ENCODE data around the gene MPP4. TPM values are rescaled to one million over a fixed set of nuclear protein-coding genes. Genes with fewer than 3 reads are reported as not detected.

Gene MPP4
- total RNA-seq, 1 experiment from 2014 or later = 0.16 TPM

DNA sequence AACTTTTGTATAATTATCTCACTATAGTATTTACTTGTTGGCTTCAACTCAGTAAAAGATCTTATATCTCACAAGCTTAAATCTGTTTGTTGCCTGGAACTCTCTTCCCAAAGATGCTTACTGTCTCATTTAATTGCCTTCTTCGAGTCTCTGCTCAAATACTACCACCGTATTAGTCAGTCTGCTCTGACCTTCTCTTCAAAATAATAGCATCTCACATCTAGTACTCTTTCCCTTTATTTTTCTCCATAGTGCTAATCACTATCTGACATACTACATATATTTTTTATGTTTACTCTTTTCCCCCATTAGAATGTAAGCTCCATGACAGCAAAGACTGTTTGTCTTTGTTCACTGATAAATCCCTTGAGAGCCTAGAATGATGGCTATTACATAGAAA, 10.6 kb upstream of the MPP4 start:
- peaks cover 46% of the 10 kb centered on the region for H3K36me3 Mint-ChIP-seq (ENCODE audit: insufficient read depth, unreplicated experiment)
- no peak overlapping the region for H3K27ac Mint-ChIP-seq (ENCODE audit: unreplicated experiment)
- intact Hi-C loops (cut with micrococcal nuclease; ENCODE audit: unreplicated experiment) = no loop called here
- H3K4me1 ChIP-seq = no peaks in the 10 kb centered on the region
- no peak overlapping the region for H3K4me3 ChIP-seq (ENCODE audit: low read depth, low read length)
- no peaks in the 10 kb centered on the region for H3K27me3 ChIP-seq (replicated peaks; ENCODE audit: control insufficient read depth, insufficient read depth, low read length)
- TF ChIP-seq, protein P1, sequence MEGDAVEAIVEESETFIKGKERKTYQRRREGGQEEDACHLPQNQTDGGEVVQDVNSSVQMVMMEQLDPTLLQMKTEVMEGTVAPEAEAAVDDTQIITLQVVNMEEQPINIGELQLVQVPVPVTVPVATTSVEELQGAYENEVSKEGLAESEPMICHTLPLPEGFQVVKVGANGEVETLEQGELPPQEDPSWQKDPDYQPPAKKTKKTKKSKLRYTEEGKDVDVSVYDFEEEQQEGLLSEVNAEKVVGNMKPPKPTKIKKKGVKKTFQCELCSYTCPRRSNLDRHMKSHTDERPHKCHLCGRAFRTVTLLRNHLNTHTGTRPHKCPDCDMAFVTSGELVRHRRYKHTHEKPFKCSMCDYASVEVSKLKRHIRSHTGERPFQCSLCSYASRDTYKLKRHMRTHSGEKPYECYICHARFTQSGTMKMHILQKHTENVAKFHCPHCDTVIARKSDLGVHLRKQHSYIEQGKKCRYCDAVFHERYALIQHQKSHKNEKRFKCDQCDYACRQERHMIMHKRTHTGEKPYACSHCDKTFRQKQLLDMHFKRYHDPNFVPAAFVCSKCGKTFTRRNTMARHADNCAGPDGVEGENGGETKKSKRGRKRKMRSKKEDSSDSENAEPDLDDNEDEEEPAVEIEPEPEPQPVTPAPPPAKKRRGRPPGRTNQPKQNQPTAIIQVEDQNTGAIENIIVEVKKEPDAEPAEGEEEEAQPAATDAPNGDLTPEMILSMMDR (IDR thresholded peaks at IDR 0.05; ENCODE audit: insufficient read depth in 1 of 2, low read depth in 1 of 2, low read length in 1 of 2, severe bottlenecking in 1 of 2, unreplicated experiment in 1 of 2) = no peak
- no TSS peak for BruUV-seq (replicated peaks)
- peaks cover 2% of the 10 kb centered on the region; the same call in 1 of the 2 replicates for H3K36me3 ChIP-seq (ENCODE audit: control insufficient read depth, insufficient read depth, low read length)
- H3K9me3 Mint-ChIP-seq (ENCODE audit: unreplicated experiment) = no peaks in the 10 kb centered on the region
- no peak overlapping the region for H3K4me3 Mint-ChIP-seq (ENCODE audit: unreplicated experiment)
- ChIA-PET POLR2A (no interaction called here), CTCF (no interaction called here)
- H3K27me3 Mint-ChIP-seq (ENCODE audit: insufficient read depth, unreplicated experiment) = no peaks in the 10 kb centered on the region
- no peaks in the 10 kb centered on the region for H3K9me3 ChIP-seq
- no peaks in the 10 kb centered on the region for H3K4me1 Mint-ChIP-seq (ENCODE audit: low read depth, unreplicated experiment)
- DNase-seq = no peak

- Histone ChIP-seq H3K4me3 (ENCODE audit: low read depth, low read length) (no peak overlapping the region), H3K36me3 (ENCODE audit: control insufficient read depth, insufficient read depth, low read length) (peaks cover 2% of the 10 kb centered on the region; the same call in 1 of the 2 replicates), H3K4me1 (no peaks in the 10 kb centered on the region), H3K9me3 (no peaks in the 10 kb centered on the region), H3K27me3 (replicated peaks; ENCODE audit: control insufficient read depth, insufficient read depth, low read length) (no peaks in the 10 kb centered on the region)
- Mint-ChIP-seq H3K27ac (ENCODE audit: unreplicated experiment) (no peak overlapping the region), H3K4me1 (ENCODE audit: low read depth, unreplicated experiment) (no peaks in the 10 kb centered on the region), H3K27me3 (ENCODE audit: insufficient read depth, unreplicated experiment) (no peaks in the 10 kb centered on the region), H3K36me3 (ENCODE audit: insufficient read depth, unreplicated experiment) (peaks cover 47% of the 10 kb centered on the region), H3K9me3 (ENCODE audit: unreplicated experiment) (no peaks in the 10 kb centered on the region), H3K4me3 (ENCODE audit: unreplicated experiment) (no peak overlapping the region)
- intact Hi-C loops (cut with micrococcal nuclease; ENCODE audit: unreplicated experiment) = no loop called here
- TF ChIP-seq, protein P1 (IDR thresholded peaks at IDR 0.05; ENCODE audit: insufficient read depth in 1 of 2, low read depth in 1 of 2, low read length in 1 of 2, severe bottlenecking in 1 of 2, unreplicated experiment in 1 of 2) = no peak
- ChIA-PET POLR2A (no interaction called here), CTCF (no interaction called here)
- no peak for DNase-seq
- no TSS peak for BruUV-seq (replicated peaks)
Observed at GRCh38 chr2:201707753-201708152, 9.3 kb upstream of the MPP4 start.

- no peaks in the 10 kb centered on the region for H3K4me1 Mint-ChIP-seq (ENCODE audit: low read depth, unreplicated experiment)
- no peaks in the 10 kb centered on the region for H3K9me3 Mint-ChIP-seq (ENCODE audit: unreplicated experiment)
- no TSS peak for BruUV-seq (replicated peaks)
- ChIA-PET CTCF (no interaction called here), POLR2A (no interaction called here)
- DNase-seq = no peak
- Histone ChIP-seq H3K27me3 (replicated peaks; ENCODE audit: control insufficient read depth, insufficient read depth, low read length) (no peaks in the 10 kb centered on the region), H3K4me3 (ENCODE audit: low read depth, low read length) (no peak overlapping the region), H3K4me1 (no peaks in the 10 kb centered on the region), H3K36me3 (ENCODE audit: control insufficient read depth, insufficient read depth, low read length) (peaks cover 2% of the 10 kb centered on the region; the same call in 1 of the 2 replicates), H3K9me3 (no peaks in the 10 kb centered on the region)
- TF ChIP-seq, protein P1 (IDR thresholded peaks at IDR 0.05; ENCODE audit: insufficient read depth in 1 of 2, low read depth in 1 of 2, low read length in 1 of 2, severe bottlenecking in 1 of 2, unreplicated experiment in 1 of 2) = no peak
- H3K27ac Mint-ChIP-seq (ENCODE audit: unreplicated experiment) = no peak overlapping the region
- intact Hi-C loops (cut with micrococcal nuclease; ENCODE audit: unreplicated experiment) = no loop called here
- H3K27me3 Mint-ChIP-seq (ENCODE audit: insufficient read depth, unreplicated experiment) = no peaks in the 10 kb centered on the region
- no peak overlapping the region for H3K4me3 Mint-ChIP-seq (ENCODE audit: unreplicated experiment)
- H3K36me3 Mint-ChIP-seq (ENCODE audit: insufficient read depth, unreplicated experiment) = peaks cover 51% of the 10 kb centered on the region
Observed at GRCh38 chr2:201707142-201707541, 8.7 kb upstream of the MPP4 start.

All from Caco-2 (cell line).